HG03196 (cell line): ENCODE data around the gene MGMT.

ENCODE experiments used
- ATAC-seq: cut with Tn5 transposase; IDR thresholded peaks from one replicate; pipeline ENCODE4 v1.9.1; 2021; ENCODE audit not compliant: unreplicated experiment

MGMT gene

DNA sequence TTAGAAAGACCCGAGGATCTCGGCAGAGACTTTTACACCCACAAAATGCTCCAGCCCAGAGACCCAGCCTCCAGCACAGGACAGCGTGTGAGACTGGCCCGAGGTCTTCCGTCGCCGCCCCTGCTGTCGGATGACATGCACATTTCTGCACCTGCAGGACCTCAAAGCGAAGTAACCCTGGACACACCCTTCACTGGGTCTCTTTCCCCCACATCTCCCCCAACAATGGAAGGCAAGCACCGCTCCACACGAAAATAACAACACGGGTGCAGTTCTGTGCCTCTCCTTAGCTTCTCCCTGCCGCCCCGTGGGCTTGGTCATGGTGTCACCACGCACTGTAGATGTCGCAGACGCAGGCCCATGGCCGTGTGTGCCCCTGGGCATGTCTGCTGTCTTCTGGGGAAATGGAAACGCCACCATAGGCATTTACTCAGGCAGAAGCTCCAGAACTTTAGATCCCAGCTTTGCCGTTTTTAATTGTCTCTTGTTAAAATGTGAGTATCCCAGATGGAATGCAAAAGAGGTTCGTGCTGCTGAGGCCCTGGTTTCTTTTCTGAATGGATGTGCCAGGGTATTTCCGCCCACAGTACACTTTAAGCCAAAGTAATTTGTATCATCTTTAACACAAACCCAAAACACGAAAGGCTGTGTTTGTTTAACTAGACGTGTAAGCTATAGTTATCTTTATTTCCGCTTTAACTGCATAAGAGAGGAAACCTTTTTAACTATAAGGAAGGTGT, 237.9 kb downstream of the MGMT start:
- no peak for ATAC-seq

DNA sequence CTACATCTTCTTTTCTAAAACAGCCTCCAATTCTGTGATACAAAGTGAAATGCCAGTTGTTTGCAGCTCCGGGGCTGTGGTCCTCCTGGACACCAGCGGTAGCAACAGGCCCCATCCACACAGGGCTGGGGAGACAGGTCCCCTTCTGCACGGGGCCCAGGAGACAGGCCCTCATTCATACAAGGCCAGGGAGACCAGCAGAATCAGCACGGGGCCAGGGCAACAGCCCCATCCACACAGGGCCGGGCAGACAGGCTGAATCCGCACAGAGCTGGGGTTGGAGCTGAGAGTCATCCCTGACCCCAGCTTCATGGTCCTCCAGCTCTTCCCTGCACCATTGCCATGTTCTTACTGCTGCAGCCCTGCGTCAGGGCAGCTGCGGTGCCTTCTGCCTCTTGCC, 238.6 kb downstream of the MGMT start:
- ATAC-seq, result no peak

DNA sequence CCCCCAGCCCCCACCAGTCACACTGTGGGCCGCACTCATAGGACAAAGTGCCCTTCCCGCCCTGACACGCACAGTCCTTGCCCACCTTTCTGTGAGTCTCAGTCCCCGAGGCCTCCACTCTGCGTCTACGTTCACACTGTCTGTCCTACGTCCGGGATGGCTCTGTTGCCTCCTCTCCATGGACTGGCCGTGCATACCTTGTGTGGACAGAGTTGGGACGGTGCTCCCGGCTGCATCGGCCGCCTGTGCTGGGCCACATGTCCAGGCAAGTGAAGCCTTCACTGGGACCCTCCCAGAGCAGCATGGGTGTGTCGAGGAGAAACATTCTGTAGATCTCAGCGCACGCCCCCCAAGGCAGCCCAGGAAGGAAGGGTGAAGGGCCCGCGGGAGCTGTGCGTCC, 239.0 kb downstream of the MGMT start:
- no peak for ATAC-seq

DNA sequence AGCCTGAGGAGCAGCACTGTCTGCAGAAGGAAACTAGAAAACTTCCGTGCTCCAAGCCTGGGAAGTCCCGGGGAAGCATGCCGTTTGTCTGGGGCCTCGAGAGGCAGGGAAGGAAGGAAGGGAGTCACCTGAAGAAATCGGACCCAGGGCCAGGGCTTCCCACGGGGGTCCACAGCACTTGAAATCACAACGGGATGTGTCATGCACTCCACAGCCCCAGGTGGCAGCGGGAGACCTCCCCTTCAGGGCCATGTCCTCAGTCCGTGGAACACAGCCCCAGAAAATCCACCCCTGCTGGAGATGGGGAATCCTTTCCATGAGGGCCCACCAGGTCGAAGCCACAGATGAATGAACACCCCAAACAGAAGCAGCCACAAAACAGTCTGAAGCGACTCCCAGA, 239.5 kb downstream of the MGMT start:
- no peak for ATAC-seq

DNA sequence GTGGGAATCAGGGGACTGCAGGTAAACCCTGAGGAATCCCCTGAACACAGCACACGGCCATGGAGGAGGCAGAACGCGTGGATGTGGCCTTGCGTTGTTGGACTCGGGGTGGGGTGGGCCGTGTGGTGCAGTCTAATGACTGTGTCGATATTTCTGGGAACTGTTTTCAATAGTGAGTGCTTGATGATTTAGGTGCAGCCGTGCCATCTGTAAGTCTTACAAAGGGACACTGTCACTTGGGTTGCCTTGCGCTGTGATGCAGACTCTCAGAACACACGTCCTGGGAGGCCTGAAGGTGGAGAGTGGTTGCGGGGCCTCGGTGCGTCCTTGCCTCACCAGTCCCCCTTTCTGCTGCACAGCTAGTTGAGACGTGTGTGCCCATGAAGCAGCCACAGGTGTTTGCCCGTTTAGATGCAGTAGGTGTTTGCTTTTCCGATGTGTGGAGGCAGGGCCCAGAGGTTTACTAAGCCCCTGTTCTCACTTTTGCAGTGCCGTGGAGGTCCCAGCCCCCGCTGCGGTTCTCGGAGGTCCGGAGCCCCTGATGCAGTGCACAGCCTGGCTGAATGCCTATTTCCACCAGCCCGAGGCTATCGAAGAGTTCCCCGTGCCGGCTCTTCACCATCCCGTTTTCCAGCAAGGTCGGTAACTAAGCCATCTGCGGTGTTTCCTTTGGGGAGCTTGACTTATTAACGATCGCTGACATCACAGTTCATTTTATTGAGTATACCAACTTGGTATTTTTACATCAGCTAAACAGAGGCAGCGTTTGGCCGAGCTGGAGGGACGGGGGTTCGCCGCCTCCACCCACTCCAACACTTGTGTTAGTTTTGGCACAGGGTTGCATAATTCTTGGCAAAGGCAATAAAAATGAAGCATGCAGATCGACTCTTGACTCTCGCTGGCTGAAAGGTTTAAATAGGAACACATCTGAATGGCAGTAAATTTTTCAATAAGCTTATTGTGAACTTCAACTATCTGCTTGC, 240.7 kb downstream of the MGMT start:
- no peak for ATAC-seq

DNA sequence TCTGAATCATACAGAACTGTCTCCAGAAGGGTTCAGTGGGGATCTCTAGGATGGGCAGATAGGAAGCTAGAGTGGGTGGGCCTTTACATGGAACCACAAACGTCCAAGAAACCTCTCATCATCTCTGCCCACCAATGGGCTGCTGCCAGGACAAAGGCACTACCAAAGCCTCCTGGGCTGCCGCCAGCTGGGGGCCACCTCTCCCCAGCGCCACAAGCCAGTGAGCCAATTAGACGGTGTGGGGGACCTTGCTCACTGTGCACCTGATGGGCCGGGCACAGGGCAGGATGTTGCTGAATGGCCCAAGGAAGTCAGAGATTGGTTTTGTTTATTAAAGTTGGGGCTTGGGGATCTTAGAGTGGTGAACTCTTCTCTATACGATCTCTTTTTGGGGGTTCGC, 242.1 kb downstream of the MGMT start:
- no peak for ATAC-seq

DNA sequence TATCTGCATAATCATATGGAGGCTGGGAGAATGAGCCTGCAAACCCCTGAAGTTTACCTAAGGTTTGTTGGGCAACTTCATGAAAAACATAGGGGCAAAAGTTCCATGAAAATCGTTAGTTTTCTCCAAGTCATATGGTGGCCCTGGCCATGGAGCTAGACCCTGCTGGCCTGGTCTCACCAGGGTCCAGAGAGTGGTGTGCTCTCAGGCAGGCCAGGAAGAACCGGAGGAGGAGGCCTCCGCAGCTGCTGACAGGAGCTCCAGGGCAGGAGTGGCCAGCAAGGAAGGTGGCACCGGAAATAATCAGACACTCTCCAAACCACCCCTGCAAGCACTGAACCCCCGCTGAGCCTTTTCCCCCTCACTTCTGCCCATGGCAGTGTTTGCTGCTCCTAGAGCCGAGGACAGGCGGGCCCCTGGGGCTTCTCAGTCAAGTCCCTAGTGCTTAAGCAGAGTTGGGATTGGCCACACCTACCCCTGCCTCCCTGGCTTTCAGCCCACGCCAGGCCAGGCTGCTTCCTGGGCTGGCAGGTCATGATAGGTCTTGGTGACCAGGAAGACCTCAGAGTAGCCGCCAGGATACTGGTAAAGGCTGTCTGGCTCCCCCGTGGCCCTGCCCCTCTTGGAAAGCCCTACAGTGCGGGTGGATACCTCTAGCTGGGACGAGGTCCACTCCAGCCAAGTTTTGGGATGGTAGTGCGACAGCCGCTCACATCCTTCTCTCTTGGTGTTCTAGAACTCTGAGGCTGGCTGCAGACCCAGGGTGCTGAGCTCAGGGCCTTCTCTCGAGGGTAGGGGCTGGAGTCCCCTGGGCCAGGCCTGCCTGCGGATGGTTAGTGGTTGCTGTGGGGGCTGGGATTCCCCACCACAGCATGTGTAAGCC, 242.8 kb downstream of the MGMT start:
- ATAC-seq, result no peak

DNA sequence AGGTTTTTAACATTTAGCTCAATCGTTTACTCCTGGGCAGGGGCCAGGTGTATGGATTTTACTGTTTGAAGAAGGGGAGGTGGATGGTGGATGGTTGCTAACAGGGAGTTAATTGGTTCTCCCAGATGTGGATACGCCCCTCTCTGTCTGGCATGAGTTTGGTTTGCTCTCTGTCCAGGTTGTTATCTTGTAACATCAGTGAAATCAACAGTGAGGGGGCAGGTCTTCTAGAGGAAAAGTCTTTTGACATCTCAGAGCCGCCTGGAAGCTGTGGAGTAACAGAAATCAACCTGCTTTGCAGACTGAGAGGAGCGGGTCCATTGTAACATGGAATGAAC, 243.4 kb downstream of the MGMT start:
- no peak for ATAC-seq

DNA sequence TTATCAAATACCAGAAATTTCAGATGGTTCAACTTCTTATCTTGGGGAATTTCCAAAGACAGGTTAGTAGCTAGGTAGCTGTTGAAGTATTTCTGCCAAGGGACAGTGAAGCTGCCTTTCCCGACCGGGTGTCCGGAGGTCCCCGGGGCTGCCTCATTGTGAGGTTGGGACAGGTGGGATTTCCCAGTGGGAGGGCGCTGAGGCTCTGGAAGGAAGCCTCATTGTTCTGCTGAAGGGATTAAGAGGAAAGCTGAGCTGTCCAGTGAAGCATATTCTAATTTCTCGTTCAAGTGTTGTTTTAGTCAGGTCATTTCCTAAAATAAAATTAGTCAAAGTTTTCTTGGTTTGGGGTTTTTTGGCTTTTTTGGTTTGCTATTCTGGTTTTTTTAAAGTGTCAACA, 244.2 kb downstream of the MGMT start:
- no peak for ATAC-seq

DNA sequence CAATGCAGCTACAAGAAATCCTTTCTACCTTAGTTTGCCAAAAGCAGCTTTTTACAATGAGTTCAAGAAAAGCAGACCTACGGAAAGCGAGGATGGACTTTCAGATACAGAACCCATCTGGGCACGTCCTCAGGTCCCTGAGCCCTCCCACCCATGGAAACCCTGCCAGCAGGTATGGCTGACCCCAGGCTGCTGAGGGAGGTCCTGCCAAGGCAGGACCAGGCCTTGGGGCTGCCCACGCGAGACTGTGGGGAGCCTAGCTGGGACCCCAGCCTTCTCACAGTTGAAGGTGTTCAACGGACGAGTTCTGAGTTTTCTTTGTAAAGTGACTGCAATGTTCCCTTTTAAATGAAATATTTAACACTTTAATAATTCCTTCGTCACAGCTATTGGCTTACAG, 245.0 kb downstream of the MGMT start:
- no peak for ATAC-seq

DNA sequence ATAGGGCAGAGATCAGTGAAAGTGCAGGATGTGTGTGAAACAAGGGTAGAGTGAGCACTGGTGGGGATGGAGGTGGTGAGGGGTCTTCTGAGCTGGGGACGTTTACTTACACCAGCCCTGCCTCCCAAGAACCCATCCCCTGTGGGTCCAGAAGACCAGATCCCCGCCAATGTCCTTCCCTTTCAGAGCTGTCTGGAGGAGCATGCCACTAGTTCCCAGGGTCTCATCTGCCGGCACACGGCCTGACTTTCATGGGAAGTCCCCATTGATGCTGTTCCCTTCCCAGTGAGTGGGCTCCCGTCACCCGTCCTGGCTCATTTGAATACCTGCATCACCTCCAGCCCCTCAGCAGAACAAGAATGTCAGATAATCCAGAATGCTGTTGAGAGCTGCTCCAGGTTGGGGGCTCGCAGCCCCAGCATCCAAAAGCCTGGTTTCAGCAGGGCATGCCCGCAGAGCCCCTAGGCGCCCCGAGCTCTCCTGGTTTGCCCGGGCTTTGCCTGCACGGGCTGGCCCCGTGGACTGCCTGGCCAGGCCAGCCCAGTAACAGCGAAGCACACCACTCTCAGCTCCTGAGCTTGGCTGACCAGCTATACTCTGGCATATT, 246.7 kb downstream of the MGMT start:
- no peak for ATAC-seq

DNA sequence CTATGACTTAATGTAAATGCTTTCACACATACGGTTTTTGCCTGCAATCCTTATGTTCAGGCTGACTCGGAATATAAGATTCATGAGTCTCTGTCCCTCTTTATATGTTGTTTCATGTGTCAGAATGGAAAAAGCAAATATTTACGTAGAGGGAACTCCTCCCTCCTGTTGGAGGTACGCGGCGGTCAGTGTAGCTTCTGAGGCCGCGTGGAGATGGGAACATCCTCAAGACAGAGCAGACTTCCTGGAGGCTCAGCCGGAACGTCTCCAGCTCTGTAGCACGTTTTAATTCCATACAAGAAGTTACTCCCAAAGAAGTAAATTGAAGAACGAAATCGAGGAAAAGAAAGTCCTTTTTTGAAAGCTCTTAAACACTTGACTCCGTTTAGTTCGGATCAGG, 248.8 kb downstream of the MGMT start:
- no peak for ATAC-seq

DNA sequence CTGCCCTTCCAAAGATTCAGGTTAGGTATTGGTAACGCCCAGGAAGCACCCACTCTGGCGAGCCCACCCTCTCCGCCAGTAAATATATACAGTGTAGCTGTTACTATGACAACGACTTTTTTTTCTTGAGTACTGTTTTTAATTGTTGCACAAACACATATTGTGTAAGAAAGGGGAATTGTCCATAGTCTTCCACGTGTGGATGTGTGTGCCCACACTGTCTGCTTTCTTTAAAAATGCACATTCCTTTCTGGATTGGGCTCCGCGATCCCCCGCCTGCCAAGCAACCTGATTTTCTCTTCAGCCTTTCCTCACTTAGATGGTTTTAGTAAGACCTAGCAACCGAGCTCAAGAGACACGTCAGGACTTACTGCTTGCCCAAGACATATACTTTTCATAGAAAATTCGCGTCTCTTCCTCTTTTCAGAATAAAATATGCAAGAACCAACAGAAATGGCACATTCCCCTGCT, 249.2 kb downstream of the MGMT start:
- no peak for ATAC-seq

DNA sequence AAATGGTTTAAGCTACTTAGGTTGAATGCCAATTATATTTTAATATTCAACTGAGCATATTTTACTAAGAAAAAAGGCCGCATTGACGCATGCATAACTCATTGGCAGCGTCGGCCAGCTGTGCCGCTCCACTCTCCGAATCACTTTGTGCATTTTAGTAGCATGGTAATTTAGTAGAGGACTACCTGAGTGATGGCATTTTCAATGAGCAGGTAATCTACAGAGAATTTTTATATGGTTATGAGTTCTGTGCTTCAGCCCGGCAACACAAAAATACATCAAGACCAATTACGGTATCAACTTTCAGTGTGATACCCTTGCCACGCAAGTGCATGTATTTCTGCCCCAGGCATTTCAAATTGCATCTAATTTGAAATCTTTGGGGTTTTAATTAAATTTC, 249.8 kb downstream of the MGMT start:
- no peak for ATAC-seq

DNA sequence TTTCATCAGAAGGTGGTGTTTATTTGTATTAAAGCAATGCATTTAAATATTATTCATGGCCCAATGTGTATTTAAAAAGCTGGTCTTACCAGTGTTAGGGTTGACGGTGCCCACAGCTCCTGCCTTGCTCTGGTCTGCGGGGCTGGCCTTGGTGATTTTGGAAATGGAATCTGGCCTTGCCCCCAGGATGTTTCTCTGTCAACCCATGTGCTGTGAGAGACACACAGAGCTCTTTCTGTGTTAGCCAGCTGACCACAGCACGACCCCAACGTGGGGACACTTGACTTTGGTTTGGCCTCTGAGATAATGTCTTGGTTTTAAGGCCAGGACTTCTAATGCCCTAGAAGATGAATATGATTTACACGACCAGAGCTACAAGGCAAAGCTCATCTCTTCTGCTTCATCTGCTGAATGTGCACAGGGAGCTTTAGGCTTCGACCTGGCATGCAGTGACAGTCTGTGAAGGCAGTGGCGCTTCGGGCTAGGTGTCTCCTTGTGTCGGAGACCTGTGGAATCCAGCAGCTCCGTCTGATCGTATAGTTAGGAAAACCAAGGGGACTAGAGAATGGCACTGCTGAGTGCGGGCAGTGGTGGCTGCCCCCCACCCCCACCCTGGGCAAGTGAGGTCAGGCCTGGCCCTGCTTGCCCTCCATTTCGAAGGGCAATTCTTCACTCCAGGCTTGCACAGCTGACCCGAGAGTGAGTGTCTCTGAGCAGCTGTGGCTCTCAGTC, 250.9 kb downstream of the MGMT start:
- no peak for ATAC-seq

DNA sequence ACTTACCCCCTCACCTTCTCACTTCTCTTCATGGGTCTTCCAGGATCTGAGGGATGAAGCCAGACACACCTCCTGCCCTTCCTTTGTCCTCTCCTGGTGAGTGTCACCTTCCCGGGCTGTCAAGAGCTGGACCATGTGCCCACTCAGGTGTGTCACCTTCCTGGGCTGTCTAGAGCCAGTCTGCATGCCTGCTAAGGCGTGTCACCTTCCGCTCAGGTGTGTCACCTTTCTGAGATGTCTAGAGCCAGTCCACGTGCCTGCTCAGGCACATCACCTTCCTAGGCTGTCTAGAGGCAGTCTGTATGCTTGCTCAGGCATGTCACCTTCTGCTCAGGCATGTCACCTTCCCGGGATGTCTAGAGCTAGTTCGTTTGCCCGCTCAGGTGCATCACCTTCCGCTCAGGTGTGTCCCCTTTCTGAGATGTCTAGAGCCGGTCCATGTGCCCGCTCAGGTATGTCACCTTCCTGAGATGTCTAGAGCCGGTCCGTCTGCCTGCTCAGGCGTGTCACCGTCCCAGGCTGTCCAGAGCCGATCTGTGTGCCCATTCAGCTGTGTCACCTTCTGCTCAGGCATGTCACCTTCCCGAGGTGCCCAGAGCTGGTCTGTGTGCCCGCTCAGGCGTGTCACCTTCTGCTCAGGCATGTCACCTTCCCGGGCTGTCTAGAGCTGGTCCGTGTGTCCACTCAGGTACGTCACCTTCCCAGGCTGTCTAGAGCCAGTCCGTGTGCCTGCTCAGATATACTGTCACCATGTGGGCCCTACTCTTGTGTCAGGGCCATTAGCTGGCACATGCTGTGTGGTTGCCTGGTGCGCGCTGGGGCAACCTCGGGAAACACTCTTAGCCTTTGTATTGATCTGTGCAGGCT, 251.7 kb downstream of the MGMT start:
- ATAC-seq, result no peak

DNA sequence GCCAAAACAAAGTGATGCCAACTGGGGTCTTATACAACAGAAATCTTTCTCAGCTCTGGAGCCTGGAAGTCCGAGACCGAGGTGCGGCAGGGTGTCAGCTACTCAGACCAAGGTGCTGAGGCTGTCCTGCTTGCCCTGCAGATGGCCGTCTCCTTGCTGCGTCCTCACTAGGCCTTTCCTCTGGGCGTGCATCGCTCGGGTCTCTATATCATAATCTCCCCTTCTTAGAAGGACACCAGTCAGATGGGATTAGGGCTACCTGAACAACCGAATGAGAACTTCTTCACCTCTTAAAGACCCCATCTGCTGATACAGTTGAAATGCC, 252.3 kb downstream of the MGMT start:
- ATAC-seq, result no peak

DNA sequence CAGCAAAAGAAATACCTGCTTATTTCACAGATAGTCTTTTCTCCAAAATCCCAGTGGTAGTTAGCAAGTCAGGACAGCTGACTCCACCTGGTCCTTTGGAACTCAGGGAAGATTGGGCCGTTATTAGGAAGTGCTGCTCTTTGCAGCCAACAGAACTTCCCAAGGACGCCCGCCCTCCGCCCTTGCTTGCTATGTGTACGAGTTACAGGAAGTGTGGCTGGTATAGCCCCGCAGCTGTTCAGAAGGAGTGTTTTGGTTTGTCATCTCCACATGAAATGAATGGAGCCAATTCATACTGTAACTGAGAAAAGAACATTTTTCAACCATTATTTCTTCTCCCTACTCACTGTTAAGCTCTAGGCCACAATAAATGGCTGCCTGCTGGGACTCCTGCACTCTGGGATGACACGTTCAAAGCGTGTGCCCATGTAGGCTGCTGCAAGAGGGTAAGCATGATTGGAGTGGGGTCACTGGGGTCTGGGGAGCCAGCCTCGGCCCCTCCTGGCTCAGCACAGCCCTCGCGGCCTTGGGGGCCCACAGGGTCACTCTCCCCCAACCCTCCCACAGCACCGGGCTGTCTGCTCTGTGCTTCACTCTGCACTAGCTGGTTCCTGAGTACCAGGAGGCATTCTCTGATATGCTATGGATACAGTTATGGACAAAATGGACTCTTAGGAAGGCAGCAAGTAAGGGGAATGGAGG, 253.0 kb downstream of the MGMT start:
- no peak for ATAC-seq

DNA sequence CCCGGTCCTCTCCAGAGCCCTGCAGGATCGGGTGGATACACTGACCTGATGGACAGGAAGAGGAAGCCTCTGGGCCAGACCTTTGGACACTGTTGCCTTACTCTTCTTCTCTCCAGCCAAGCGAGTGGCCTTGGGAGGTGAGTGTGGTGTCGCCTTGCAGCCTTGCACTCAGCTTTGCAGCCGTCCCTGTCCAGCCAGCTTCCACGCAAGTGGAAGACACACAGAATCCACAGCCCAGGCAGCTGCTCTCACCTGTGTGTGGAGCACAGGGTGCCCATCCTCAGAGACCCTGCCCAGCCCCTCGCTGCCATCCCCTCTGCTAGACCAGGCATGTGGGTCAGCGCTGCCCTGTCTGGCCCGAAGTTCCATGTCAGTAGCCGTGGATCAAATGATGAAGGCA, 258.0 kb downstream of the MGMT start:
- no peak for ATAC-seq
